DMS 273 (cell line): ENCODE results near the gene NEDD4.
"Not testable (repeated sequence)": the region's sequence is repeated elsewhere in the genome, so short reads cannot be mapped to it uniquely, and the experiment has no call there.

Source experiments
- DNase-seq: peaks from one replicate; lab custom pipeline; 2025; ENCODE audit not compliant: unreplicated experiment; lab: John Stamatoyannopoulos, UW

Gene NEDD4

GRCh38 chr15:55834331-55834730 is 159.1 kb downstream of the NEDD4 start:
- no peak for DNase-seq

GRCh38 chr15:55829826-55830225 is 163.6 kb downstream of the NEDD4 start:
- DNase-seq: no peak

GRCh38 chr15:55827955-55828354 is 165.5 kb downstream of the NEDD4 start:
- no peak for DNase-seq

GRCh38 chr15:55827204-55827603 is 166.2 kb downstream of the NEDD4 start:
- no peak for DNase-seq

GRCh38 chr15:55824857-55825613 is 168.4 kb downstream of the NEDD4 start:
- peak; percentile 12 for DNase-seq

GRCh38 chr15:55823699-55824340 is 169.6 kb downstream of the NEDD4 start:
- no peak for DNase-seq

- peak; percentile 42 for DNase-seq
Observed at GRCh38 chr15:55823191-55823670, 170.2 kb downstream of the NEDD4 start.

GRCh38 chr15:55821740-55822139 is 171.7 kb downstream of the NEDD4 start:
- DNase-seq: not testable (repeated sequence)

GRCh38 chr15:55820043-55820442 is 173.4 kb downstream of the NEDD4 start:
- DNase-seq: no peak

- no peak for DNase-seq
Observed at GRCh38 chr15:55819397-55820034, 173.9 kb downstream of the NEDD4 start.

GRCh38 chr15:55816017-55816416 is 177.4 kb downstream of the NEDD4 start:
- no peak for DNase-seq

GRCh38 chr15:55802600-55803376 is 190.6 kb downstream of the NEDD4 start:
- no peak for DNase-seq

- DNase-seq: no peak
Observed at GRCh38 chr15:55800216-55800615, 193.2 kb downstream of the NEDD4 start.

GRCh38 chr15:55799291-55800212 is 193.9 kb downstream of the NEDD4 start:
- peak; percentile 71 for DNase-seq

GRCh38 chr15:55796321-55796965 is 197.0 kb downstream of the NEDD4 start:
- no peak for DNase-seq

- no peak for DNase-seq
Observed at GRCh38 chr15:55795031-55795430, 198.4 kb downstream of the NEDD4 start.

GRCh38 chr15:55791551-55792400 is 201.6 kb downstream of the NEDD4 start:
- DNase-seq: peak; percentile 15

GRCh38 chr15:55789066-55789660 is 204.2 kb downstream of the NEDD4 start:
- peak; percentile 21 for DNase-seq
